WTC11 (cell line): ENCODE results near the gene TSLP. TPM values are rescaled to one million over a fixed set of nuclear protein-coding genes. Genes with fewer than 3 reads are reported as not detected.

Experiments
- ATAC-seq: fragments of 200-7000 bp; cut with Tn5 transposase; 2 replicates; pipeline ENCODE4 v1.10.0; 2021; ENCODE audit warnings: mild to moderate bottlenecking, moderate library complexity
- CTCF ChIA-PET: fragments of 300-600 bp; sonication (Branson Sonifier 250); formaldehyde crosslinking; loops from one replicate; lab custom pipeline; 2021; ENCODE audit warnings: antibody characterized with exemption; lab: Charles Lee
- POLR2A ChIA-PET: fragments of 350-600 bp; sonication (Branson Sonifier 250); formaldehyde crosslinking; loops from one replicate; lab custom pipeline; 2021; ENCODE audit warnings: antibody characterized with exemption; lab: Charles Lee
- DNase-seq: peaks from one replicate; pipeline ENCODE4 v3.0.0; 2021; ENCODE audit warnings: low spot score
- H3K27ac Mint-ChIP-seq: 2 replicates; pipeline ENCODE4 v1.8.0; 2021; ENCODE audit warnings: mixed read lengths
- H3K27me3 Mint-ChIP-seq: 2 replicates; pipeline ENCODE4 v1.8.0; 2021; ENCODE audit warnings: low read depth, mild to moderate bottlenecking, moderate library complexity, mixed read lengths
- H3K36me3 Mint-ChIP-seq: 2 replicates; pipeline ENCODE4 v1.8.0; 2021; ENCODE audit warnings: mixed read lengths
- H3K4me1 Mint-ChIP-seq: 2 replicates; pipeline ENCODE4 v1.8.0; 2022; ENCODE audit warnings: mixed read lengths
- H3K4me3 Mint-ChIP-seq: 2 replicates; pipeline ENCODE4 v1.8.0; 2021; ENCODE audit warnings: mild to moderate bottlenecking, moderate library complexity, mixed read lengths
- H3K9me3 Mint-ChIP-seq: 2 replicates; pipeline ENCODE4 v1.8.0; 2021; ENCODE audit warnings: mixed read lengths
- GABPB1 ChIP-seq: sonication (generic); formaldehyde crosslinking; IDR thresholded peaks from 2 replicates; pipeline ENCODE4 v1.8.1; 2023; ENCODE audit warnings: mild to moderate bottlenecking, missing genetic modification reagents
- GRHL2 ChIP-seq: fragments of 250-450 bp; sonication (Bioruptor Pico); IDR thresholded peaks from 2 replicates; pipeline ENCODE4 v1.8.0; 2022; ENCODE audit warnings: mild to moderate bottlenecking, moderate library complexity; ENCODE audit not compliant: insufficient replicate concordance, severe bottlenecking
- NFATC4 ChIP-seq: fragments of 250-450 bp; sonication (Bioruptor Pico); IDR thresholded peaks from 2 replicates; pipeline ENCODE4 v1.9.0; 2021; ENCODE audit warnings: mild to moderate bottlenecking
- NFYB ChIP-seq: sonication (generic); formaldehyde crosslinking; conservative IDR thresholded peaks from 2 replicates; pipeline ENCODE4 v1.8.0; 2022; ENCODE audit warnings: low read depth, missing genetic modification reagents
- PRRX2 ChIP-seq: fragments of 250-450 bp; sonication (Bioruptor Pico); IDR thresholded peaks from 2 replicates; pipeline ENCODE4 v1.8.0; 2021; ENCODE audit warnings: mild to moderate bottlenecking
- TCF7 ChIP-seq: sonication (generic); formaldehyde crosslinking; IDR thresholded peaks from 2 replicates; pipeline ENCODE4 v1.8.0; 2022; ENCODE audit warnings: mild to moderate bottlenecking, low read depth, missing genetic modification reagents, moderate library complexity
- ZNF263 ChIP-seq: sonication (generic); formaldehyde crosslinking; IDR thresholded peaks from 2 replicates; pipeline ENCODE4 v1.8.1; 2022; ENCODE audit warnings: low read depth, mild to moderate bottlenecking, moderate library complexity, missing genetic modification reagents
- ZNF416 ChIP-seq: fragments of 250-450 bp; sonication (Bioruptor Pico); IDR thresholded peaks from 2 replicates; pipeline ENCODE4 v1.9.0; 2021; ENCODE audit warnings: mild to moderate bottlenecking, inconsistent platforms
- ZNF425 ChIP-seq: fragments of 250-450 bp; sonication (Bioruptor Pico); conservative IDR thresholded peaks from 2 replicates; pipeline ENCODE4 v1.9.0; 2021; ENCODE audit warnings: mild to moderate bottlenecking
- total RNA-seq: library from RNA; stranded (reverse); gene quantifications from 3 replicates; pipeline ENCODE4 v1.2.3, GENCODE V29; 2021
- TF ChIP-seq, protein P1 (sequence below): sonication (generic); formaldehyde crosslinking; conservative IDR thresholded peaks from 2 replicates; pipeline ENCODE4 v1.8.1; 2022; ENCODE audit warnings: mild to moderate bottlenecking, missing genetic modification reagents
- TF ChIP-seq, protein P2 (sequence below): sonication (generic); formaldehyde crosslinking; IDR thresholded peaks from 2 replicates; pipeline ENCODE4 v1.8.0; 2022; ENCODE audit warnings: mild to moderate bottlenecking, missing genetic modification reagents
- TF ChIP-seq, protein P3 (sequence below): fragments of 250-450 bp; sonication (Bioruptor Pico); IDR thresholded peaks from 2 replicates; pipeline ENCODE4 v1.8.0; 2021; ENCODE audit warnings: mild to moderate bottlenecking
- TF ChIP-seq, protein P4 (sequence below): fragments of 250-450 bp; sonication (Bioruptor Pico); IDR thresholded peaks from 2 replicates; pipeline ENCODE4 v1.9.0; 2021; ENCODE audit warnings: moderate library complexity, mild to moderate bottlenecking, inconsistent platforms, borderline replicate concordance
- TF ChIP-seq, protein P5 (sequence below): sonication (generic); formaldehyde crosslinking; conservative IDR thresholded peaks from 2 replicates; pipeline ENCODE4 v1.8.1; 2023; ENCODE audit warnings: mild to moderate bottlenecking, low read depth, missing genetic modification reagents, moderate library complexity
- TF ChIP-seq, protein P6 (sequence below): sonication (generic); formaldehyde crosslinking; IDR thresholded peaks from 2 replicates; pipeline ENCODE4 v1.8.1; 2022; ENCODE audit warnings: mild to moderate bottlenecking, moderate library complexity, missing genetic modification reagents
- TF ChIP-seq, protein P7 (sequence below): fragments of 250-450 bp; sonication (Bioruptor Pico); IDR thresholded peaks from 2 replicates; pipeline ENCODE4 v1.9.0; 2021; ENCODE audit warnings: mild to moderate bottlenecking

Gene TSLP
- total RNA-seq, 1 experiment from 2014 or later, result 0.87 TPM

DNA sequence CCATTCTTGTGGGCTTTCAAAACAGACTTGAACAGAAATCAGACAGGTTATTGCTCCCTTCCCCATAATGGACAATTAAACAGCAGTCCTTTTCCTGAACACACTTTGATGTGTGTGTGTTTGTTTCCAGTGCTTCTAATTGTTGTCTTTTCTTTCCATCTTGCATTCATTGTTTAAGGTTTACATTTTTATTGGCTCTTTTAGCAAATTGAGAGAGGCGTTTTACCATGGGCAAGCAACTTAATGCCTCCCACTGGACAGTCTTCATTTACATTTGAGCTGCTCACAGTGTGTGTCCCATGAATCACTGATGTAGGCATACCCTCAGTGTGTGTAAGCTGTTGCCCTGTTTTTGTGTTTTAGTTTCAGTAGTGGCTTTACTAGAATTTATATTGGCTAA is 45.6 kb downstream of the TSLP start:
- H3K4me1 Mint-ChIP-seq, result peaks cover 42% of the 10 kb centered on the region
- peak; percentile 96 for ATAC-seq
- DNase-seq, result no peak
- POLR2A ChIA-PET, result interaction anchor here (0.6 kb wide), 1 partner anchor 673 kb away, joined by 3 read pairs; no protein-coding TSS in a partner anchor
- TF ChIP-seq TCF7 (CRISPR knock-in tag), result no peak
- TF ChIP-seq, protein P1, sequence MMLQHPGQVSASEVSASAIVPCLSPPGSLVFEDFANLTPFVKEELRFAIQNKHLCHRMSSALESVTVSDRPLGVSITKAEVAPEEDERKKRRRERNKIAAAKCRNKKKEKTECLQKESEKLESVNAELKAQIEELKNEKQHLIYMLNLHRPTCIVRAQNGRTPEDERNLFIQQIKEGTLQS (CRISPR knock-in tag), result no peak
- no peak for TF ChIP-seq ZNF416 (CRISPR knock-in tag)
- TF ChIP-seq ZNF263 (CRISPR knock-in tag), result no peak
- TF ChIP-seq GRHL2 (CRISPR knock-in tag), result no peak
- TF ChIP-seq, protein P2, sequence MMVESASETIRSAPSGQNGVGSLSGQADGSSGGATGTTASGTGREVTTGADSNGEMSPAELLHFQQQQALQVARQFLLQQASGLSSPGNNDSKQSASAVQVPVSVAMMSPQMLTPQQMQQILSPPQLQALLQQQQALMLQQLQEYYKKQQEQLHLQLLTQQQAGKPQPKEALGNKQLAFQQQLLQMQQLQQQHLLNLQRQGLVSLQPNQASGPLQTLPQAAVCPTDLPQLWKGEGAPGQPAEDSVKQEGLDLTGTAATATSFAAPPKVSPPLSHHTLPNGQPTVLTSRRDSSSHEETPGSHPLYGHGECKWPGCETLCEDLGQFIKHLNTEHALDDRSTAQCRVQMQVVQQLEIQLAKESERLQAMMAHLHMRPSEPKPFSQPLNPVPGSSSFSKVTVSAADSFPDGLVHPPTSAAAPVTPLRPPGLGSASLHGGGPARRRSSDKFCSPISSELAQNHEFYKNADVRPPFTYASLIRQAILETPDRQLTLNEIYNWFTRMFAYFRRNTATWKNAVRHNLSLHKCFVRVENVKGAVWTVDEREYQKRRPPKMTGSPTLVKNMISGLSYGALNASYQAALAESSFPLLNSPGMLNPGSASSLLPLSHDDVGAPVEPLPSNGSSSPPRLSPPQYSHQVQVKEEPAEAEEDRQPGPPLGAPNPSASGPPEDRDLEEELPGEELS (CRISPR knock-in tag), result peak; percentile 66; the same call in 1 of the 2 replicates
- TF ChIP-seq NFATC4 (CRISPR knock-in tag), result no peak
- no peak for TF ChIP-seq ZNF425 (CRISPR knock-in tag)
- no peak for TF ChIP-seq GABPB1 (CRISPR knock-in tag)
- TF ChIP-seq, protein P3, sequence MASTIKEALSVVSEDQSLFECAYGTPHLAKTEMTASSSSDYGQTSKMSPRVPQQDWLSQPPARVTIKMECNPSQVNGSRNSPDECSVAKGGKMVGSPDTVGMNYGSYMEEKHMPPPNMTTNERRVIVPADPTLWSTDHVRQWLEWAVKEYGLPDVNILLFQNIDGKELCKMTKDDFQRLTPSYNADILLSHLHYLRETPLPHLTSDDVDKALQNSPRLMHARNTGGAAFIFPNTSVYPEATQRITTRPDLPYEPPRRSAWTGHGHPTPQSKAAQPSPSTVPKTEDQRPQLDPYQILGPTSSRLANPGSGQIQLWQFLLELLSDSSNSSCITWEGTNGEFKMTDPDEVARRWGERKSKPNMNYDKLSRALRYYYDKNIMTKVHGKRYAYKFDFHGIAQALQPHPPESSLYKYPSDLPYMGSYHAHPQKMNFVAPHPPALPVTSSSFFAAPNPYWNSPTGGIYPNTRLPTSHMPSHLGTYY (CRISPR knock-in tag), result no peak
- TF ChIP-seq, protein P4, sequence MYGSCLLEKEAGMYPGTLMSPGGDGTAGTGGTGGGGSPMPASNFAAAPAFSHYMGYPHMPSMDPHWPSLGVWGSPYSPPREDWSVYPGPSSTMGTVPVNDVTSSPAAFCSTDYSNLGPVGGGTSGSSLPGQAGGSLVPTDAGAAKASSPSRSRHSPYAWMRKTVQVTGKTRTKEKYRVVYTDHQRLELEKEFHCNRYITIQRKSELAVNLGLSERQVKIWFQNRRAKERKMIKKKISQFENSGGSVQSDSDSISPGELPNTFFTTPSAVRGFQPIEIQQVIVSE (CRISPR knock-in tag), result no peak
- no peak for TF ChIP-seq PRRX2 (CRISPR knock-in tag)
- TF ChIP-seq, protein P5, sequence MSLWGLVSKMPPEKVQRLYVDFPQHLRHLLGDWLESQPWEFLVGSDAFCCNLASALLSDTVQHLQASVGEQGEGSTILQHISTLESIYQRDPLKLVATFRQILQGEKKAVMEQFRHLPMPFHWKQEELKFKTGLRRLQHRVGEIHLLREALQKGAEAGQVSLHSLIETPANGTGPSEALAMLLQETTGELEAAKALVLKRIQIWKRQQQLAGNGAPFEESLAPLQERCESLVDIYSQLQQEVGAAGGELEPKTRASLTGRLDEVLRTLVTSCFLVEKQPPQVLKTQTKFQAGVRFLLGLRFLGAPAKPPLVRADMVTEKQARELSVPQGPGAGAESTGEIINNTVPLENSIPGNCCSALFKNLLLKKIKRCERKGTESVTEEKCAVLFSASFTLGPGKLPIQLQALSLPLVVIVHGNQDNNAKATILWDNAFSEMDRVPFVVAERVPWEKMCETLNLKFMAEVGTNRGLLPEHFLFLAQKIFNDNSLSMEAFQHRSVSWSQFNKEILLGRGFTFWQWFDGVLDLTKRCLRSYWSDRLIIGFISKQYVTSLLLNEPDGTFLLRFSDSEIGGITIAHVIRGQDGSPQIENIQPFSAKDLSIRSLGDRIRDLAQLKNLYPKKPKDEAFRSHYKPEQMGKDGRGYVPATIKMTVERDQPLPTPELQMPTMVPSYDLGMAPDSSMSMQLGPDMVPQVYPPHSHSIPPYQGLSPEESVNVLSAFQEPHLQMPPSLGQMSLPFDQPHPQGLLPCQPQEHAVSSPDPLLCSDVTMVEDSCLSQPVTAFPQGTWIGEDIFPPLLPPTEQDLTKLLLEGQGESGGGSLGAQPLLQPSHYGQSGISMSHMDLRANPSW (CRISPR knock-in tag), result no peak
- TF ChIP-seq, protein P6, sequence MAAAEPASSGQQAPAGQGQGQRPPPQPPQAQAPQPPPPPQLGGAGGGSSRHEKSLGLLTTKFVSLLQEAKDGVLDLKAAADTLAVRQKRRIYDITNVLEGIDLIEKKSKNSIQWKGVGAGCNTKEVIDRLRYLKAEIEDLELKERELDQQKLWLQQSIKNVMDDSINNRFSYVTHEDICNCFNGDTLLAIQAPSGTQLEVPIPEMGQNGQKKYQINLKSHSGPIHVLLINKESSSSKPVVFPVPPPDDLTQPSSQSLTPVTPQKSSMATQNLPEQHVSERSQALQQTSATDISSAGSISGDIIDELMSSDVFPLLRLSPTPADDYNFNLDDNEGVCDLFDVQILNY (CRISPR knock-in tag), result no peak
- TF ChIP-seq, protein P7, sequence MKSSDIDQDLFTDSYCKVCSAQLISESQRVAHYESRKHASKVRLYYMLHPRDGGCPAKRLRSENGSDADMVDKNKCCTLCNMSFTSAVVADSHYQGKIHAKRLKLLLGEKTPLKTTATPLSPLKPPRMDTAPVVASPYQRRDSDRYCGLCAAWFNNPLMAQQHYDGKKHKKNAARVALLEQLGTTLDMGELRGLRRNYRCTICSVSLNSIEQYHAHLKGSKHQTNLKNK, result 0 out of 2 replicates have a peak, but pooled peaks have one; percentile 54
- no peak for TF ChIP-seq NFYB (CRISPR knock-in tag)
- TF ChIP-seq, all 79 proteins: peak for 2
- CTCF ChIA-PET, result no interaction called here
- H3K27me3 Mint-ChIP-seq, result no peaks in the 10 kb centered on the region
- H3K4me3 Mint-ChIP-seq, result peak overlapping the region; percentile 42
- peaks cover 37% of the 10 kb centered on the region for H3K36me3 Mint-ChIP-seq
- H3K9me3 Mint-ChIP-seq, result no peaks in the 10 kb centered on the region
- H3K27ac Mint-ChIP-seq, result peak overlapping the region; percentile 86
